PC-3 (cell line): ENCODE measurements around the gene KCTD1.

Source experiments
- EZH2 ChIP-seq: fragments of 300-600 bp; sonication (generic); IDR thresholded peaks from one replicate; pipeline ENCODE4 v1.6.1; 2017; ENCODE audit warnings: antibody characterized with exemption, mild to moderate bottlenecking, low read length; ENCODE audit not compliant: unreplicated experiment
- TF ChIP-seq, protein P1 (sequence below): fragments of 300-600 bp; sonication (generic); conservative IDR thresholded peaks from 2 replicates; pipeline ENCODE4 v1.5.1; 2017; ENCODE audit warnings: antibody characterized with exemption, low read depth, mild to moderate bottlenecking, low read length

DNA sequence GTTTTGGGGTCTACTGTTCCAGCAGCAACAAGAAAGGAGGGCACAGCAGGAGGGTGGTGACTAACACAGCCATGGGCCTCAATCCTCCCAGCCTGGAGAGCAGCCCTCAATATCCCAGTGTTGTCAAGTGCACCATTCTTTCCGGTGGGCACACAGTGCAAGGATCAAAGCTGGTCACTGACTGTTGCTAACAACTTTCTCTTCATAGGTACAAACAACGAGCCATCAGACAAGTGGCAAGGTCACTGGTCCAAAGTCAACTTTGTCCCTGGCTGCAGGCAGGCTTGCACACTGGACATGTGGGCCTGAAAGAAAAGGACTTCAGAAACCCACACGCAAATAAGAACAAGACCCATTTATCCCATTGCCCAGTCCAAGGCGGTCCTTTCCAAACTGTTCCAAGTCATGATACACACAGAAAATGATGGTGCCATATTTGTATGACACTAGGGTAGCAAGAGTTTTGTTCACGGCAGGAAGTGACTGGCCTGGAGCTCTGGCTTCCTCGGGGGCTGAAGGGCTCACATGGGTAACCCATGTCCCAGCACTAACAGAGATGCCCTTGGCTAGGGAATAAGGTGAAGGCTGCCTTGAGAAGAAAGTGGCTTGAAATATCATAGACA lies 57.0 kb downstream of the KCTD1 start:
- TF ChIP-seq, protein P1, sequence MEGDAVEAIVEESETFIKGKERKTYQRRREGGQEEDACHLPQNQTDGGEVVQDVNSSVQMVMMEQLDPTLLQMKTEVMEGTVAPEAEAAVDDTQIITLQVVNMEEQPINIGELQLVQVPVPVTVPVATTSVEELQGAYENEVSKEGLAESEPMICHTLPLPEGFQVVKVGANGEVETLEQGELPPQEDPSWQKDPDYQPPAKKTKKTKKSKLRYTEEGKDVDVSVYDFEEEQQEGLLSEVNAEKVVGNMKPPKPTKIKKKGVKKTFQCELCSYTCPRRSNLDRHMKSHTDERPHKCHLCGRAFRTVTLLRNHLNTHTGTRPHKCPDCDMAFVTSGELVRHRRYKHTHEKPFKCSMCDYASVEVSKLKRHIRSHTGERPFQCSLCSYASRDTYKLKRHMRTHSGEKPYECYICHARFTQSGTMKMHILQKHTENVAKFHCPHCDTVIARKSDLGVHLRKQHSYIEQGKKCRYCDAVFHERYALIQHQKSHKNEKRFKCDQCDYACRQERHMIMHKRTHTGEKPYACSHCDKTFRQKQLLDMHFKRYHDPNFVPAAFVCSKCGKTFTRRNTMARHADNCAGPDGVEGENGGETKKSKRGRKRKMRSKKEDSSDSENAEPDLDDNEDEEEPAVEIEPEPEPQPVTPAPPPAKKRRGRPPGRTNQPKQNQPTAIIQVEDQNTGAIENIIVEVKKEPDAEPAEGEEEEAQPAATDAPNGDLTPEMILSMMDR = no peak
- no peak for TF ChIP-seq EZH2
